ENCODE data around the gene GPR18.

Gene GPR18

GRCh38 chr13:99266827-99267226 is 8.6 kb upstream of the GPR18 start:
- no peak overlapping the region for H3K4me3 ChIP-seq (ENCODE audit: low read length)
- peaks cover 8% of the 10 kb centered on the region; the same call in 1 of the 2 replicates for H3K36me3 ChIP-seq (ENCODE audit: insufficient read depth, low read length)
- no peak overlapping the region for H3K9ac ChIP-seq (ENCODE audit: low read depth, low read length)
- WGBS: 79% methylated on average over 5 of the region's 6 CpGs
- no peaks in the 10 kb centered on the region for H3K27me3 ChIP-seq (ENCODE audit: insufficient read depth, low read length)
- no peak overlapping the region for H3K27ac ChIP-seq (ENCODE audit: low read depth, low read length)
- H3K4me1 ChIP-seq (ENCODE audit: insufficient read depth, low read length): no peaks in the 10 kb centered on the region
- no peaks in the 10 kb centered on the region for H3K9me3 ChIP-seq (ENCODE audit: insufficient read depth, low read depth, low read length)

DNA sequence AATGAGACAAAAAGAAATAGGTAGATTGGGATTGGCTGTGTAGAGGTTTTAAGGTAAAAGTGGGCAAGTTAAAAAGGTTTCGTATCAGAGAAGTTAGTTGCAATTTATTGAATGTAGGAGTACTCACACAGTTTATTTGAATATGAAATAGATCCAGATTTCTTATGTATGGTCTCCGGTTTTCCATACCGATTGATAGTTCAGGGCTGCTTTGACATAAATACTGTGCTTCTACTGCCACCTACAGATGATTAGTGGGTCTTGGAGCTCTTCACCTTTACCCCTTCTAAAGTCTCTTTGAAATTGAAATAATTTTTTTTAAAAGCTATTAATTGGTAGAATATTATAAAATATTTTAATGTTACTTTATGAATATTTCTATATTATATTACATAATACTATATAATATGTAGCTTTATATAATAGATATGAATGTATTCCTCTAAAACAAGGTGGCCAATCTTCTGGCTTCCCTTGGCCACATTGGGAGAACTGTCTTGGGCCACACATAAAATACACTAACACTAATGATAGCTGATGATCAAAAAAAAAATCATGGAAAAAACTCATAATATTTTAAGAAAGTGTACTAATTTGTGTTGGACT is 7.7 kb upstream of the GPR18 start:
- Histone ChIP-seq H3K27me3 (ENCODE audit: insufficient read depth, low read length) (no peaks in the 10 kb centered on the region), H3K9ac (ENCODE audit: low read depth, low read length) (no peak overlapping the region), H3K27ac (ENCODE audit: low read depth, low read length) (no peak overlapping the region), H3K4me1 (ENCODE audit: insufficient read depth, low read length) (no peaks in the 10 kb centered on the region), H3K9me3 (ENCODE audit: insufficient read depth, low read depth, low read length) (no peaks in the 10 kb centered on the region), H3K36me3 (ENCODE audit: insufficient read depth, low read length) (peaks cover 13% of the 10 kb centered on the region), H3K4me3 (ENCODE audit: low read length) (no peak overlapping the region)
- WGBS: 67% methylated on average over 3 of the region's 3 CpGs

DNA sequence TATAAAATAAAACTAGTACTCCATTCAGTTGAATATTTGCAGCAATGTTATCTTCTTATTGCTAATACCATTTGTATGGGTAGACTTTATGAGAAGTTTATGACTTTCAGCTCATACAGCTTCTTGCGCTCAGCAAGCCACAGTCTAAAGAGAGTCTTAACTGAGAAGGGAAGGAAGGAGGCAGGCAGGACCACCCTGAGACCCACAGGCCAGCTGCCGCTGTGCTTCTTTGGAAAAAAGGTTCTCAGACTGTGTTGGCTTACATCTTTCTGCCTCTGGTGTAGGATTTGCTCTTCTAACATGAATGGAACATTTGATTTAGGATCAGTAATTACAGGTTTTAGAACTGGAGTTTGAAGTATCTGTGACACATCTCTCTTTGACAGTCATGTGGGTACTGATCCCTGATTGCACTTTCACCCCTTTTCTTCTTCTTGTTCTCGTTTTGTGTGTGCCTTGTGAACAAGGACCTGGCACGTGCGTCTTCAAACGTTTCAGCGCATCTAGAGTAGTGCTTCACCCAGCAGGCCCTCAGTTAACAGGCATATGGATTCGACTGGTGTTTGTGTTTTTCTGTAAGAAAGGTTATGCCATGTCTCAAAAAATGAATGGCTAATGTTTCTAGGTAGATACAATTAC is 7.1 kb upstream of the GPR18 start:
- Histone ChIP-seq H3K4me3 (ENCODE audit: low read length) (no peak overlapping the region), H3K9me3 (ENCODE audit: insufficient read depth, low read depth, low read length) (no peaks in the 10 kb centered on the region), H3K27me3 (ENCODE audit: insufficient read depth, low read length) (no peaks in the 10 kb centered on the region), H3K4me1 (ENCODE audit: insufficient read depth, low read length) (no peaks in the 10 kb centered on the region), H3K36me3 (ENCODE audit: insufficient read depth, low read length) (peaks cover 13% of the 10 kb centered on the region), H3K9ac (ENCODE audit: low read depth, low read length) (no peak overlapping the region), H3K27ac (ENCODE audit: low read depth, low read length) (no peak overlapping the region)
- 88% methylated on average over 8 of the region's 8 CpGs for WGBS

DNA sequence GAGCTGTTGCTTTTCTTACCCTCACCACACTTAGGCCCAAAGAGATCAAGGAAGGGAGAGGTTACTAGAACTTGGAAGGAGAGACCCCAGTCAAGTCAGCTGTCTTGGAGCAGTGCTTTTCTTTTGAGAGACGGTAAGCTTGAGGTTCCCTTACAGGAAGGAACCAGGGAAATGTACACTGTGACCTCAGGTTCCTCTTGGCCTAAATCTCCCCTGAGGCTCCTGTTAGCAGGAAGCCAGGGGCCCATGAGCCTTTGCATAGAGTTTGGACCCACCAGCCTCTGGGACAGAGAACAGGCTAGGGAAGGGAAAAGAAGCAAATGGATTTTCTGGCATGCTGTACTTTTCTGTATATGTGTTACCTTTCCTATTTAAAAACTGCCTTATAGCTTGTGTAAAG is 5.9 kb upstream of the GPR18 start:
- peaks cover 20% of the 10 kb centered on the region for H3K36me3 ChIP-seq (ENCODE audit: insufficient read depth, low read length)
- H3K4me3 ChIP-seq (ENCODE audit: low read length): no peak overlapping the region
- no peaks in the 10 kb centered on the region for H3K27me3 ChIP-seq (ENCODE audit: insufficient read depth, low read length)
- WGBS: 39% methylated on average over 1 of the region's 1 CpG
- H3K9me3 ChIP-seq (ENCODE audit: insufficient read depth, low read depth, low read length): no peaks in the 10 kb centered on the region
- H3K27ac ChIP-seq (ENCODE audit: low read depth, low read length): no peak overlapping the region
- no peak overlapping the region for H3K9ac ChIP-seq (ENCODE audit: low read depth, low read length)
- no peaks in the 10 kb centered on the region for H3K4me1 ChIP-seq (ENCODE audit: insufficient read depth, low read length)

DNA sequence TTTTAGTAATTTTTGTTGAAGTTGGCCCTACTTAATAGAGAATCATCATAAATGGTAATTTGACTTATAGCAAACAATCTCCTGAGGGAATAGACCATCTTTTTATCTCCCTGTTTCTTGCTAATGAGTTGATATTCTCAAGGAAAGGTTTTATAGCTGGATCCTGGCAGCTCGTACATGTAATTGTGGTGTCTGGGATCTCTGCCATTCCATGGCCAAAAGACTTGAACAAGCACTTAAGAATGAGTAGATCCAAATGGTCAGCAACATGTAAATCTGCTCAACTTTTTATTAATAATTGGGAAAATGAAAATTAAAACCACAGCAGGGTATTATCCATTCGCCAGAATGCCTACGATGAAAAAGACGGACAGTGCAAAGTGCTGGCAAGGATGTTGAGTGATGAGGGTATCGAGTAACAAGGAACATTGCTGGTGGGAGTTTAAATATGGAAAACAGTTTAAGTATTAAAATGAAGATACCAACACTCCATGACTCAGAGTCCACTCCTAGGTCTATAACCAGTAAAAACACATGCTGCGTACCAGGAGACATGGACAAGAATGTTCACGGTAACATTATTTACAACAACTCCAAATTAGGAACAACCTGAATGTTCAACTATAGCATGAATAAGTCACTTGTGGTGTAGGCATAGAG is 5.1 kb upstream of the GPR18 start:
- H3K27me3 ChIP-seq (ENCODE audit: insufficient read depth, low read length): no peaks in the 10 kb centered on the region
- H3K4me3 ChIP-seq (ENCODE audit: low read length): no peak overlapping the region

GRCh38 chr13:99261059-99261458 is 2.9 kb upstream of the GPR18 start:
- Histone ChIP-seq H3K27ac (ENCODE audit: low read depth, low read length) (no peak overlapping the region), H3K4me1 (ENCODE audit: insufficient read depth, low read length) (no peaks in the 10 kb centered on the region), H3K9me3 (ENCODE audit: insufficient read depth, low read depth, low read length) (no peaks in the 10 kb centered on the region), H3K27me3 (ENCODE audit: insufficient read depth, low read length) (no peaks in the 10 kb centered on the region), H3K4me3 (ENCODE audit: low read length) (no peak overlapping the region), H3K9ac (ENCODE audit: low read depth, low read length) (no peak overlapping the region), H3K36me3 (ENCODE audit: insufficient read depth, low read length) (peaks cover 18% of the 10 kb centered on the region)
- WGBS: 86% methylated on average over 1 of the region's 1 CpG

More for the DNA sequence above, 5.1 kb upstream of the GPR18 start:
- Histone ChIP-seq H3K36me3 (ENCODE audit: insufficient read depth, low read length) (peaks cover 20% of the 10 kb centered on the region), H3K9me3 (ENCODE audit: insufficient read depth, low read depth, low read length) (no peaks in the 10 kb centered on the region), H3K27ac (ENCODE audit: low read depth, low read length) (no peak overlapping the region), H3K4me1 (ENCODE audit: insufficient read depth, low read length) (no peaks in the 10 kb centered on the region), H3K9ac (ENCODE audit: low read depth, low read length) (no peak overlapping the region)
- WGBS: 98% methylated on average over 7 of the region's 7 CpGs

GRCh38 chr13:99260216-99260615 is 2.0 kb upstream of the GPR18 start:
- no peak overlapping the region for H3K9ac ChIP-seq (ENCODE audit: low read depth, low read length)
- no peak overlapping the region for H3K4me3 ChIP-seq (ENCODE audit: low read length)
- H3K27me3 ChIP-seq (ENCODE audit: insufficient read depth, low read length): no peaks in the 10 kb centered on the region
- no peaks in the 10 kb centered on the region for H3K4me1 ChIP-seq (ENCODE audit: insufficient read depth, low read length)
- no peaks in the 10 kb centered on the region for H3K9me3 ChIP-seq (ENCODE audit: insufficient read depth, low read depth, low read length)
- 98% methylated on average over 5 of the region's 5 CpGs for WGBS
- peaks cover 27% of the 10 kb centered on the region for H3K36me3 ChIP-seq (ENCODE audit: insufficient read depth, low read length)
- no peak overlapping the region for H3K27ac ChIP-seq (ENCODE audit: low read depth, low read length)

GRCh38 chr13:99258946-99259345 is 767 bp upstream of the GPR18 start:
- no peaks in the 10 kb centered on the region for H3K4me1 ChIP-seq (ENCODE audit: insufficient read depth, low read length)
- peaks cover 34% of the 10 kb centered on the region for H3K36me3 ChIP-seq (ENCODE audit: insufficient read depth, low read length)
- 91% methylated on average over 1 of the region's 3 CpGs for WGBS
- no peak overlapping the region for H3K27ac ChIP-seq (ENCODE audit: low read depth, low read length)
- no peaks in the 10 kb centered on the region for H3K9me3 ChIP-seq (ENCODE audit: insufficient read depth, low read depth, low read length)
- no peaks in the 10 kb centered on the region for H3K27me3 ChIP-seq (ENCODE audit: insufficient read depth, low read length)
- H3K4me3 ChIP-seq (ENCODE audit: low read length): no peak overlapping the region
- H3K9ac ChIP-seq (ENCODE audit: low read depth, low read length): no peak overlapping the region

DNA sequence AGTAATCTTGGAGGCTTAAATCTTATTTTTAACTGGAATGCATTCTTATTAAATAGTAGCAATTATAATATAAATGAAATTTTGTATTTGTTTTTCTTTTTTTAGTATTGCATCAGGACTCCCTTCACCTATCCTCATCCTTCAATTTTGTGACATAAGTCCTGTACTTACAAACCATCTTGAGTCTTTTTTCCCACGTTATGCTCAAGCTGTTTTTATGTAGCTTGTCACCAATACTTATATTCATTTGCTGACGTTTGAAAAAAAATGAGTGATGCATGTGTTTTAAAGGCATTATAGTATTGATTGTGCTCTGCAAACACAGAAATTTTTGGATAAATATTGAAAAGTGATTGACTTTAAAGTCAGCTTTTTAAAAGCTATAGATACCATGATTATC is 888 bp downstream of the GPR18 start:
- WGBS: 90% methylated on average over 2 of the region's 2 CpGs
- H3K36me3 ChIP-seq (ENCODE audit: insufficient read depth, low read length): peaks cover 30% of the 10 kb centered on the region
- no peak overlapping the region for H3K27ac ChIP-seq (ENCODE audit: low read depth, low read length)

DNA sequence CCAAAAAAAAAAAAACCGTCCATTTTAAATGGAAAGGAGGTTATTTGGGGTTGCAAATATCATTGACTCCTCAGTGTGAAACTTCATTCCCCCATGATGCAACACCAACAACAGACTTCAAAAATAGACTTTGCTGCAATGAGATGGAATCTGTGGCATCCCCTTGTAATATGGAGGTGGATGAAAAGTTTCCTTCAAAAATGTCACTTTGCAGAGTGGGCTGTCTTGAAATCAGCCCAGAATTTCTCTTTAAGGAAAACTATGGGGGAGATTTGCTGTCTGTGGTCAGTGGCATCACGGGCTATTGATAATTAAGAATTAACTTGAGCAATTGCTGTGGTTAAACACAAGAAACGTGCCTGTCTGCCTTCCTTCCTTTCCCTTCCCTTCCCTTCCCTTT is 1.5 kb downstream of the GPR18 start:
- H3K4me3 ChIP-seq (ENCODE audit: low read length): no peak overlapping the region
- H3K27ac ChIP-seq (ENCODE audit: low read depth, low read length): no peak overlapping the region
- WGBS: 73% methylated on average over 1 of the region's 3 CpGs
- H3K9ac ChIP-seq (ENCODE audit: low read depth, low read length): no peak overlapping the region
- no peaks in the 10 kb centered on the region for H3K9me3 ChIP-seq (ENCODE audit: insufficient read depth, low read depth, low read length)
- H3K36me3 ChIP-seq (ENCODE audit: insufficient read depth, low read length): peaks cover 30% of the 10 kb centered on the region
- H3K4me1 ChIP-seq (ENCODE audit: insufficient read depth, low read length): no peaks in the 10 kb centered on the region; the same call in 1 of the 2 replicates
- no peaks in the 10 kb centered on the region for H3K27me3 ChIP-seq (ENCODE audit: insufficient read depth, low read length)

More for the DNA sequence above, 888 bp downstream of the GPR18 start:
- H3K27me3 ChIP-seq (ENCODE audit: insufficient read depth, low read length): no peaks in the 10 kb centered on the region
- no peaks in the 10 kb centered on the region for H3K4me1 ChIP-seq (ENCODE audit: insufficient read depth, low read length)
- no peak overlapping the region for H3K4me3 ChIP-seq (ENCODE audit: low read length)
- H3K9me3 ChIP-seq (ENCODE audit: insufficient read depth, low read depth, low read length): no peaks in the 10 kb centered on the region
- H3K9ac ChIP-seq (ENCODE audit: low read depth, low read length): no peak overlapping the region

DNA sequence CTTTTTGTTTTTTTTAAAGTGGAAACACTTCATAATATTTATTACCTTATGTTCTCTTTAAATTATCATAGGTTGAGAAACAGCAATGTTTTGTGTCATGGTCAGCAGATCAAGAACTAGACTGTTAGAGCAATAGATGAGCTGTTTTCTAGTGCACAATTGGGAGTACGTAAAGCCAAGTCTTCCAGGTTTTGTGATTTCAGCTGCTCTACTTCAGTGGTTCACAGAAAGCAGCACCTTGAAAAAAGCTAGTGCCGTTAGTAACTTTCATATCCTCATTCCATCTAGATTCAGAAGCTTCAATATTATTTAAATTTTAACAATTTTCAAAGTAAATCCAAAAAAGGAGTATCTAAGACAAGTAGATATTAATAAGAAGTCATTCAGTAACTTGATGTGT is 1.9 kb downstream of the GPR18 start:
- H3K27ac ChIP-seq (ENCODE audit: low read depth, low read length): no peak overlapping the region
- H3K4me3 ChIP-seq (ENCODE audit: low read length): no peak overlapping the region
- H3K9ac ChIP-seq (ENCODE audit: low read depth, low read length): no peak overlapping the region
- 100% methylated on average over 2 of the region's 2 CpGs for WGBS
- H3K4me1 ChIP-seq (ENCODE audit: insufficient read depth, low read length): peaks cover 2% of the 10 kb centered on the region; the same call in 1 of the 2 replicates
- H3K9me3 ChIP-seq (ENCODE audit: insufficient read depth, low read depth, low read length): no peaks in the 10 kb centered on the region
- H3K27me3 ChIP-seq (ENCODE audit: insufficient read depth, low read length): no peaks in the 10 kb centered on the region
- peaks cover 26% of the 10 kb centered on the region for H3K36me3 ChIP-seq (ENCODE audit: insufficient read depth, low read length)

Data from HUES64 (cell line).